A673 (cell line): ENCODE results near the gene ZBTB8A.
"Not testable (repeated sequence)": the region's sequence is repeated elsewhere in the genome, so short reads cannot be mapped to it uniquely, and the experiment has no call there.

ENCODE experiments used
- CTCF ChIP-seq: fragments of 300-800, 200-600 bp; sonication (generic); conservative IDR thresholded peaks from 2 replicates; pipeline ENCODE4 v1.5.1; 2017; ENCODE audit warnings: low read depth, mild to moderate bottlenecking, antibody characterized with exemption, low read length, moderate library complexity, mixed read lengths
- EZH2 ChIP-seq: fragments of 200-600 bp; sonication (generic); IDR thresholded peaks from 2 replicates; pipeline ENCODE4 v1.6.1; 2017; ENCODE audit warnings: borderline replicate concordance, low read depth, mild to moderate bottlenecking, mixed read lengths, antibody characterized with exemption, low read length; ENCODE audit not compliant: poor library complexity, severe bottlenecking

- not testable (repeated sequence) for TF ChIP-seq CTCF, EZH2
These were observed 10.7 kb upstream of the ZBTB8A start for GRCh38 chr1:32528550-32528949.
